HG02623 (cell line): Measurements from ENCODE around the gene TMUB1.

Experiments used
- ATAC-seq: cut with Tn5 transposase; IDR thresholded peaks from one replicate; pipeline ENCODE4 v1.9.1; 2021; ENCODE audit warnings: moderate library complexity; ENCODE audit not compliant: unreplicated experiment

The TMUB1 gene

DNA sequence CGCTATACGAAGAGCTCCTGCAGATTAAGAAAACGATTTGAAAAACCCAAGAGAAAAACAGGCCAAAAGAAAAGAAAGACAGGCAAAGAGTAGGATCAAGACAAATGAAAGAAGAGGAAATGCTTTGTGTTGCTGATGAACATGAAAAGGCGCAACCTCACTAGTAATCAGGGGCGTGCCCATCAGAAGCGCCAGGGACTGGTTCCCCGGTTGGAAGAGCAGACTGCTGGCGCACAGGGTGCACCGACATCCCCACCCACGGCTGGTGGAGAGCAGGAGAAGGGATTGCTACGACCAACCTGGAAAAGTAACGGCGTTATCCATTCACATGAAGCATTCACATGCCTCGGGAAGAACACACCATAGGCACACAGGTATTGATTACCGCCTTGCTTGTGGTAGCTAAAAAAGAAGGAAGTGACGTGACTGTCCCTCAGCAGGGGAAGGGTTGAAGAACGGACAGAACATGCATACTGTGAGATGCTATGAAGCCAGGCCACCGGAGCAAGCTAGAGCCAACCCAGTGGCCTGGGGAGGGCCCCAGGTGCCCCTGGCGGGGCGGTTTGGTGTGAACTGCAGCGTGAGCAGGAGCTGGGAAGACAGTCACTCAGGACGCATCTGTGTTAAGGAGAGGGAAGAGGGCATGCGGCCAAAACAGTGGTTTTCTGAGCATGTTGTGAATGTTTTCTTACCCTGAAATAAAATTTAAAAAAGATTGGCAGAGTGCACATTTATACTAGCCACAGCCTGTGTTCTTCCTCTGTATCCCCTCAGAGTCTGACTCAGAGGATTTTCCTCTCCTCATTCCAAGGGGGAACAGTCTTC is 21.3 kb upstream of the TMUB1 start:
- ATAC-seq, result no peak

- ATAC-seq, result no peak
These were observed 20.7 kb upstream of the TMUB1 start for GRCh38 chr7:151103973-151104372.

GRCh38 chr7:151102991-151103390 is 19.7 kb upstream of the TMUB1 start:
- no peak for ATAC-seq

DNA sequence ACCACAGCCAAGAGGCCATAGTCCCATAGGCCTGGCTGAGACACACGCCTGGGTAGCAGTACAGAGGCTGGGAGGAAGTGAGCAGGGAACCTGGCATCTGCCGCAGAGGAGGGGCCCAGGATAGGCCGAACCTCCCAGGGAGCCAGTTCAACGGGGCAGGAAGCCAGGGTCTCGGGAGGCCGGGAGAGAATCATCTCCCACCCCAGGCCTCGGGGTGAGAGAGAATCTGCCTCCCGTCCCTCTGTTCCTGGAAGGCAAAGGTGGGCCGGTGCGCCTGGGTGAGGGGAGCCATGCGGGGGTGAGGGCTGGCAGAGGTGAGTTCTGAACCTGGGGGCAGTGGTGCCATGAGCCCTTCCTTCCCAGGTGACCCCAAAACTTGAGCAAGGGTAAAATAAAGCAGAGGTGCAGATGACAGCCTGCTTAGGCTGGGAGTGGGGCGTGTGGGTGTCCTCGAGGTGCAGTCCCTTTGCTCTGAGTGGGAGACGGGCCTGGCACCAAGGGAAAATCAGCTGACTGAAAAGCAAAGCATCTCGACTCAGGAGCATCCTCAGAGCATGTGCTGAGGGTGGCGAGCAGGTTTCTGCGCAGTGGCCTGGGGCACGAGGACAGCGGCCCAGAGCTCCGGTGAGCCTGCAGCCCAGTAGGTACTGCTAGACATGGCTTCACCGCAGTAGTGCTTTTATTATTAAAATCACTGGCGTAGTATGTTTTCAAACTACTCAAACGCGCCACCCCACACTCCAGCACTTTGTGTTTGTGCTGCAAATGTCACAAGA is 18.5 kb upstream of the TMUB1 start:
- ATAC-seq, result no peak

DNA sequence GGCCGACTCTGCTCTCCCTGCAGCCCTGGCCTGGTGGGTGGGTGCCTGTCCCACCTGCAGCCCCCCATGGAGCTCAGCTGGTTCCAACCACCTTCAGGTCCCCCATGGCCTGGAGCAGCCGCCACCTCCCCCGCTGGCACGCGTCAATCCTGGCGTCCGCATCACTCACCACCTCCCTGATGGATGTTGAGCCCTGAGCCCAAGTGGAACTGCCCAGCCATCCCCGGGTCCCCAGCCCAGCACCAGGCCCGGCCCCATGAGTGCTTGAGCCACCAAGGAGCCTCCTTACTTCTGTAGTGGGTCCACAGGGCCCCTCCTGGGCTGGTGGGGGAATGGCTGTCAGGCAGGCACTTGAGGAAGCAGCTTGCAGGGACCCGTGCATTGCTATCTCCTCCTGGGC is 17.6 kb upstream of the TMUB1 start:
- ATAC-seq, result no peak

GRCh38 chr7:151099486-151100211 is 16.4 kb upstream of the TMUB1 start:
- no peak for ATAC-seq

GRCh38 chr7:151095828-151096475 is 12.7 kb upstream of the TMUB1 start:
- no peak for ATAC-seq

DNA sequence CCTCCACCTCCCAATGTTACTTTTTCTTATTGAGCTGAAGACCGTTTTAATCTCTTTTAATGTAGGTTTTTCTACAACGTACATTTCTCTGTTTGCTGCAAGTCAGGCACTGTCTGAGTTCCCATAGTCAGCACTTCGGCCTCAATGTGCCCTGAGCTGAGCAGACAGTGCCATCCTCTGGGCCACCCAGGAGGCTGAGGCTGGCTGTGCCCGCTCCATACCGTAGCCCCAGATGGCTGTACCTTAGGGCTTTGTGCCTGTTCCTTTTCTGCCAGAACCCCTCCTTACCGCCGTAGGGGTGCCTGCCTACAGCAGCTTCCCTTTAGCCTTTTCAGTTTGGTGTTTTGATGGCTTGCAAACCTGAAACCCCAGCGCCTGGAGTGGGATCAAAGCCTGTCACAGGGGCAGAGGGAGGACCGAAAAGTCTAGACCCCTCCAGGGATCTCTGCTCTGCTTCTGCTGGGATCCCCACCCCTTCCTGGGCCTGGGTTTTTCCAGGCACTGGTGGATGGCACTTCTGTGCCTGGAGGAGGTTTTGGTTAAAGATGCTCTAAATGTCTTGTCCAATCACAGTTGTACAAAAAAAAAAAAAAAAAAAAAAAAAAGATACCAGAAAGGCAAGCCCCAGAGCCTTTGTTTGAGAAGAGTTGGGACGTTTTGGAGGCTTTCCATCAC is 12.0 kb upstream of the TMUB1 start:
- no peak for ATAC-seq

- no peak for ATAC-seq
These were observed 11.4 kb upstream of the TMUB1 start for GRCh38 chr7:151094675-151095074.

DNA sequence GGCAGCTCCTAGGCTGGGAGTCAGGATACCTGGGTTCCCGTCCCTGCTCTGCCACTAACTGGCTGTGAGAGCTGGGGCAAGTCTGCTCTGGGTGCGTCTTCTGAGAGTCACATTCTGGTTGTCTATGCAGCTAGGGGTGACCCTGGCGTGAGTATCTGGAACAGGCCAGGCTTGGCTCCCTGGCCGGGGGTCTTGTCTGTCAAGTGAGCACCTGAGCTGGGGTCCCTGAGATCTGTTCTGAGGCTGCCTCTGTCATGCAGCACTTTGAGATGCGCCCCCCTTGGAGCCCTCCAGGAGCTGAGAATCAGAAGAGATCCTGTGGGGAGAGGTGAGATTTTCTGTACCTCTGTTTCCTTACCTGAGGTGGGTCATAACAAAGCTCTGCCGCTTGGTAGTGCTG is 10.5 kb upstream of the TMUB1 start:
- no peak for ATAC-seq

- ATAC-seq, result no peak
These were observed 8.7 kb upstream of the TMUB1 start for GRCh38 chr7:151091988-151092387.

- no peak for ATAC-seq
These were observed 8.1 kb upstream of the TMUB1 start for GRCh38 chr7:151091431-151091830.

DNA sequence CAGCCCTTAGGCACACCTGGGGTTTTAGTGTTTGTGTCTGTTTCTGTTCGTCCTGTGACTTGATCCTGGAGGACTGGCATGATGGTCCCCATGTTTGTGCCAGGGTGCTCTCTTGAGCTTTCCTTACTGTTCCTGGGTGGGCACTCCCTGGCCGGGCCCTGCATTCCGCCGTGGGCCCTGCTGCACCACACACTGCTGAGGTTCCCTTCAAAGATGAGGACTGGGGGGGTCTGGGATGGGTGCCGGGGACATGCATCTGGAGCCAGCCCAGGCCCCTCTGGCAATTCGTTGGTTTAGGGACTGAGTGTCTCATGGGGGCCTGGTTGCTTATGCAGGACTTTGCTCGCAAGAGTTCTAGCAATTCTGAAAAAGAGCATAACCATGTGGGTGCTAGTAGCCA is 7.7 kb upstream of the TMUB1 start:
- no peak for ATAC-seq

DNA sequence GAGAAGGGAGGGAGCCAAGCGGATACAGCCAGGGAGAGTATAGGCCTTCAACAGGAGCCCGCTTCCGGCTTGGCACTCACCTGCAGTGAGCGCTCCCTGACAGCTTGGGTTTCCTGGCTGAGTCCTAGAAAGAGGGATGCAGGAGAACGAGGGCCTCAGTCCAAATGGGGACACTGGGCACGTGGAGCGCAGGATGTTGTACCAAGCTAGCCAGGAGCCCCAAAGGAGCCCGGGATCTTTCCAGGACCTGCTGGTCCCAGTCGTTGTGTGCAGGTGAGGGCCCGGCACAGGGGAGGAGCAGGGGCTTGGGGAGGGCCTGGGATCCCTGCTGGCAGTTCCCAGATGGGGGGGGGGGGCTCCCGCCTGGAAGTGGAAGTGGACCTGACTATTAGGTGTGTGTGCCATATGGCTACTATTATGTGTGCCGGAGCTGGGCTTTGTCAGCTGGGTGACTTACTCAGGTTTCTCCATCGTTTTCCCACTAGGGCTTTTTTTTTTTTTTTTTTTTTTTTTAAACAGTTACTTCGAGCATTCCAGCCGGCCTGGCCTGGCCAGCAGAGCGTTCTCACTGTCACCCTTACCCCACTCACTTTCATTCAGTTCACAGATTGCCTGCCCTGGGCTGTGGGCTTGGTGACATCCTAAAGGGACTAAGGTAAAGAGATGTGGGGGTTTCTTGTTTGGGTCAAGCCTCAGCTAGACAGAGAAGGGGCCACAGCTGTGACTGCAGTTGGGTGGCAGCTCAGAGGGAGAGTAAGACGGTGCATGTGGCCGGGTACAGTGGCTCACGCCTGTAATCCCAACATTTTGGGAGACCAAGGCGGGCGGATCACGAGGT is 6.8 kb upstream of the TMUB1 start:
- ATAC-seq, result no peak

- ATAC-seq, result no peak
These were observed 5.8 kb upstream of the TMUB1 start for GRCh38 chr7:151088856-151089699.

- no peak for ATAC-seq
These were observed 4.9 kb upstream of the TMUB1 start for GRCh38 chr7:151088019-151088855.

GRCh38 chr7:151087245-151088018 is 4.1 kb upstream of the TMUB1 start:
- ATAC-seq, result peak; percentile 20
